SK-N-SH (cell line): Measurements from ENCODE around the gene ALAS1.

Source experiments
- CTCF ChIP-seq: fragments of 200-600 bp; sonication (generic); IDR thresholded peaks from 2 replicates; pipeline ENCODE4 v1.6.1; 2017; ENCODE audit warnings: antibody characterized with exemption, mild to moderate bottlenecking, moderate library complexity
- FOXM1 ChIP-seq: IDR thresholded peaks from 2 replicates; pipeline ENCODE4 v1.4.0; 2012; ENCODE audit warnings: low read depth, mild to moderate bottlenecking
- MXI1 ChIP-seq: IDR thresholded peaks from 2 replicates; pipeline ENCODE4 v1.6.1; 2012; ENCODE audit warnings: mild to moderate bottlenecking, low read depth, low read length, improper control_type of control experiment
- NRF1 ChIP-seq: IDR thresholded peaks from 2 replicates; pipeline ENCODE4 v1.6.1; 2012; ENCODE audit warnings: low read depth, mild to moderate bottlenecking, low read length
- RAD21 ChIP-seq: IDR thresholded peaks from 2 replicates; pipeline ENCODE4 v1.6.1; 2012; ENCODE audit warnings: mild to moderate bottlenecking, low read length
- REST ChIP-seq: IDR thresholded peaks from 2 replicates; pipeline ENCODE4 v1.6.1; 2012; ENCODE audit warnings: mild to moderate bottlenecking, low read depth, low read length, moderate library complexity

GRCh38 chr3:52228266-52228665 is 30.3 kb downstream of the ALAS1 start:
- TF ChIP-seq MXI1: no peak
- TF ChIP-seq REST: no peak
- no peak for TF ChIP-seq FOXM1
- no peak for TF ChIP-seq CTCF
- TF ChIP-seq NRF1: no peak
- TF ChIP-seq RAD21: no peak
